ENCODE results near the gene CRIP3. TPM values are rescaled to one million over a fixed set of nuclear protein-coding genes. Genes with fewer than 3 reads are reported as not detected.

The CRIP3 gene
- total RNA-seq, 4 donors from 2014 or later, result not detected

DNA sequence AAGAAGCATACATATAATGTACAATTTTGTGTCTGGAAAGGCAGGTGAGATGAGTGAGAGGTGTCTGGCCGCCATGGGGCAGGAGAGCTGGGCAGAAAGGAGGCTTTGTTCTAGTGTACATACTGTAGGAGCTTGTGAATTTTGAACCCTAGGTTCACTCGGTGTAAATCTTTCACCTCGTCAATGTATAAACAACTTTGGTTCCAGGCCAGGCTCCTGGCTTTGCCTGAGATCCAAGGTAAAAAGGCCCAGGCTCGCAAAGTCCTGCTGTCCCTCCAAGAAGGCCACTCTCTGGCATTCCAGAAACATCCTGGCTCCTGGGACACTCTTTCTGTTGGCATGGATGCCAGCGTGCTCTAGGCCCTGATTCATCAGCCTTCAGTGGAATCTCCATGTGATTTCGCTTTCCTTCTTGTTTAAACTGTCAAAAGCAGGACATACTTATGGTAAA lies 17.7 kb downstream of the CRIP3 start:
- Histone ChIP-seq H3K4me3 (no peak overlapping the region), H3K27me3 (peaks cover 0 to 4% (median 0%) of the 10 kb centered on the region in 4 donors), H3K4me1 (no peaks in the 10 kb centered on the region), H3K27ac (replicated peaks in 1 of 4) (no peak overlapping the region), H3K36me3 (no peaks in the 10 kb centered on the region), H3K9me3 (no peaks in the 10 kb centered on the region)
- no peak for DNase-seq (ENCODE audit: extremely low spot score)
- intact Hi-C loops (cut with DNase I), result no loop called here
- WGBS, result 77% methylated on average over 6 of the region's 6 CpGs
- TF ChIP-seq CTCF (IDR thresholded peaks at IDR 0.05) (no peak), POLR2AphosphoS5 (IDR thresholded peaks at IDR 0.05) (no peak), POLR2A (IDR thresholded peaks at IDR 0.05; ENCODE audit: low read depth) (no peak), EP300 (IDR thresholded peaks at IDR 0.05) (no peak)

DNA sequence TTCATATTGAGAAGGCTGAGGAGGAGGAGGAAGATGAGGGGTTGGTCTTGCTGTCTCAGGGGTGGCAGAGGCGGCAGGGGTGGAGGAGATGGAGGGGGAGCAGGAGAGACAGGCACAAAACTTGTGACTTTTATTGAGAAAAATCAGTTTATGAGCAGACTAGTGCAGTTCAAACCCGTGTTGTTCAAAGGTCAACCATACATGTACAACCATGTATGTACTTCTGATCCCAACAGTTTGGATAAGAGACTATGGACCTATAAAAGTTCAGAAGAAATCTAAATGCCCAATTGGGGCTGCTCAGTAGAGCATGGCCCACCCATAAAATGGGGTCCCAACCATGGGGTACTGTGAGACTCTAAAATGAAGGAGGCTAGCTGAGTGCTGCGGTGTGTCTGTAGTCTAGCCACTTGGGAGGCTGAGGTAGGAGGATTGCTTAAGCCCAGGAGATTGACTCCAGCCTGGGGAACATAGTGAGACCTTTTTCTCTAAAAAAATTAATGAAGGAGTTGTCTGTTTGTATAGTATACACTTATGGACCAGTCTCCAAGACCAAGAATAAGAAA lies 18.2 kb downstream of the CRIP3 start:
- DNase-seq (ENCODE audit: extremely low spot score), result no peak
- intact Hi-C loops (cut with DNase I), result no loop called here
- TF ChIP-seq POLR2A (IDR thresholded peaks at IDR 0.05; ENCODE audit: low read depth) (no peak), CTCF (IDR thresholded peaks at IDR 0.05) (no peak), EP300 (IDR thresholded peaks at IDR 0.05) (no peak), POLR2AphosphoS5 (IDR thresholded peaks at IDR 0.05) (no peak)
- H3K4me1 ChIP-seq, result peaks cover 0 to 3% (median 1%) of the 10 kb centered on the region in 4 donors
- no peak overlapping the region for H3K27ac ChIP-seq (replicated peaks in 1 of 4)
- no peaks in the 10 kb centered on the region for H3K9me3 ChIP-seq
- peaks cover 0 to 9% (median 0%) of the 10 kb centered on the region in 4 donors for H3K27me3 ChIP-seq
- 68% methylated on average over 3 of the region's 3 CpGs for WGBS
- H3K4me3 ChIP-seq, result no peak overlapping the region
- no peaks in the 10 kb centered on the region for H3K36me3 ChIP-seq

DNA sequence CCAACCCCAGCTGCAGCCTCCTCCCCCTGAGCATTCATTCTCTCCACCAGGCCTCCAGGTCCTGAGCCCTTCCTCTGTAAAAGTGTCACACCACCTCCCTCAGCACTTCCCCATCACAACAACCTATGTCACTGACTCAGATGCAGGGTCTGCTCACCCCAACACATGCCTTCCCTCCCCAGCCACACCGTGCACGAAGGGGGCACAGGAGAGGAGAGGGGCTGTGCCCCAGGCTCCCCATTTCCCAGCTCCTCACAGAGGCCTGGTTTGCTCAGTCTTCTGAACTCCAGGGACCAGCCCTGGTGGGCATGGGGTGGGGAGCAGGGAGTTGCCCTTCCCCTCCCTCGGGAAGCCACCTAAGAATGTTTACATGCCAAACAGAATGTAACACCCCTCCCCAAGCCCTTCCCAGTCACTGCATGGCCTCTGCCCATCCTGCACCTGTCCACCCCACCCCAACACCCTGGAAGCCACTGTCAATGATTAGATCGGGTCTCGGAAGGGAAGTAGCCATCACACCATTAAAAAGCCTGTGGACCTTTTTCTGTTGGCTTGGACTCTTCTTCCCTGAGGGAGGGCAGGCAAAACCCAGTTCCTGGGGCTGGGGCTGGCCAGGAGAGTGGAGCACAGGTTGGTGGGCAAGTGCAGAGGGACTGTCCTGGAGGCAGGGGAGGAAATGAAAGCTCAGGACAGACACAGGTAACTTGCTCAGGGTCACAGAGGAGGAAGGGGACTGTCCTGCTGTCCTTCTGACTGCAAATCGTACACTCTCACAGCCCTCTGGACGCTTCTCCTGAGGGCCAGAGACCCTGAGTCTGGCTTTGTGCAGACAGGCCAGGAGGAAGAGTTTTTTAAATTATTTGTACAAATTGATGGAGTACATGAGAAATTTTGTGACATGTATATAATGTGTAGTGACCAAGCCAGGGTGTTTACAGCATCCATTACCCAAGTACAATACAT lies 20.6 kb downstream of the CRIP3 start:
- peaks cover 0 to 10% (median 9%) of the 10 kb centered on the region in 4 donors for H3K4me1 ChIP-seq
- 78% methylated on average over 5 of the region's 7 CpGs for WGBS
- no peaks in the 10 kb centered on the region for H3K9me3 ChIP-seq
- no peak for TF ChIP-seq CTCF (IDR thresholded peaks at IDR 0.05)
- no peak for TF ChIP-seq POLR2AphosphoS5 (IDR thresholded peaks at IDR 0.05)
- no peak for TF ChIP-seq EP300 (IDR thresholded peaks at IDR 0.05)
- no peak for TF ChIP-seq POLR2A (IDR thresholded peaks at IDR 0.05; ENCODE audit: low read depth)
- no peak for DNase-seq (ENCODE audit: extremely low spot score)
- intact Hi-C loops (cut with DNase I), result no loop called here
- no peaks in the 10 kb centered on the region for H3K36me3 ChIP-seq
- peaks cover 0 to 33% (median 0%) of the 10 kb centered on the region in 4 donors for H3K27me3 ChIP-seq
- no peak overlapping the region for H3K4me3 ChIP-seq
- no peak overlapping the region for H3K27ac ChIP-seq (replicated peaks in 1 of 4)

- no peak overlapping the region for H3K4me3 ChIP-seq
- H3K9me3 ChIP-seq, result no peaks in the 10 kb centered on the region
- DNase-seq (ENCODE audit: extremely low spot score), result no peak
- TF ChIP-seq CTCF (IDR thresholded peaks at IDR 0.05), result peak; percentile 19 to 38 (median 24)
- TF ChIP-seq EP300 (IDR thresholded peaks at IDR 0.05), result no peak
- TF ChIP-seq POLR2AphosphoS5 (IDR thresholded peaks at IDR 0.05), result peak in 1 of 2 donors; percentile 18
- TF ChIP-seq POLR2A (IDR thresholded peaks at IDR 0.05; ENCODE audit: low read depth), result no peak
- H3K36me3 ChIP-seq, result no peaks in the 10 kb centered on the region
- peaks cover 0 to 10% (median 9%) of the 10 kb centered on the region in 4 donors for H3K4me1 ChIP-seq
- WGBS, result 51% methylated on average over 6 of the region's 10 CpGs
- H3K27me3 ChIP-seq, result peaks cover 0 to 42% (median 0%) of the 10 kb centered on the region in 4 donors
- no peak overlapping the region for H3K27ac ChIP-seq (replicated peaks in 1 of 4)
- intact Hi-C loops (cut with DNase I), result no loop called here
Measured at GRCh38 chr6:43286980-43287716, 21.5 kb downstream of the CRIP3 start.

All from esophagus muscularis mucosa (tissue), 4 donors.